SH-SY5Y (cell line): Measurements from ENCODE around the gene TBC1D10B.

Source experiments
- GATA2 ChIP-seq: IDR thresholded peaks from 2 replicates; pipeline ENCODE4 v1.6.1; 2011; ENCODE audit warnings: mild to moderate bottlenecking, low read depth, low read length
- GATA3 ChIP-seq: IDR thresholded peaks from 2 replicates; pipeline ENCODE4 v1.6.1; 2011; ENCODE audit warnings: low read depth, mild to moderate bottlenecking, low read length, moderate library complexity

DNA sequence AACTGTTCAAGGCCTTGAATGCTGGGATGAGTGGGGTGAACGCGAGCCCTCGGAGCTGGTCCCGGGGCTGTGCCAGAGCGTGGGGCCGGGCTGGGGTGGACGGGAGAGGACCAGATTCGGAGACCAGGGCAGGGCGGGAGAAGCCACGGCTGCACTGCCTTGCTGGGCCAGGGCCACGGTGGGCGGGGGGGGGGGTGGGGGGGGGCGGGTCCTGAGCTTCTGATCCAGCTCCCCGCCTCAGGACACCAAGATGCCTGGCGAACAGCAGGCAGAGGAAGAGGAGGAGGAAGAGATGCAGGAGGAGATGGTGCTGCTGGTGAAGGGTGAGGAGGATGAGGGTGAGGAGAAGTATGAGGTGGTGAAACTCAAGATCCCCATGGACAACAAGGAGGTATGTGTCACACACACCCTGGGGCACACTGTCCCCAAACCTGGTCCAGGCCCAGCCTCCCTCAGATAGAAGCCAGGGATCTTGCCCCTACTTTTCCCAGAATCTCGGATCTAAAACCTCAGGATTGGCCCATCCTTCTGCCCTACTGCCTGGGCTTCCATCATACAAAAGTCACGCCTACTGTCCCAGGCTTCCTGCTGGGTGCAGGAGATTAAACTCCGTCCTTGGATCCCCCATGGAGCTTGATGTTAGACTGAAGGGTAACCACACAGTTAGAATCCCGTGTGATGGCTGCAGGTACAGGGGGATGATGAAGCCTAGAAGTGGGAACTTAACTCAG, 37.7 kb upstream of the TBC1D10B start:
- TF ChIP-seq GATA2 (no peak), GATA3 (no peak)
